Kidney glomerular epithelial cell (primary cell): ENCODE results near the gene ACSL6.

Source experiments
- DNase-seq: peaks from one replicate; lab custom pipeline; 2025; lab: John Stamatoyannopoulos, UW

ACSL6 gene

DNA sequence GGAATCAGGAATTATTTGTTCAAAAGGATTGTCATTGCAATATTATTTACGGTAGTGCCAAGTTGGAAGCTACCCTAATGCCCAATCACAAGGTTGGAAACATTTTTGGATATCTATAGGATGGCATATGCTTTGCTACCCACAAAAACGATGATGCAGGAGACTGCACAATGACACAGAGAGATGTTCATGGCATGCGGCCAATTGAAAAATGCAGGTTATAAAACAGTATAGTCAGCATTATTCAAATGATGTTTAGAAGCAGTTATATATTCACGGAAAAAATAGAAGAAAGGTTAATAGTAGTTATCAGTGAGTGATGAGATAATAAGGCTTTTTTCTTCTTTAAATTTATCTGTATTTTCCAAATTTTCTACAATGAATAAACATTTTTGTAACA is 5.9 kb upstream of the ACSL6 start:
- no peak for DNase-seq

- no peak for DNase-seq
Measured at GRCh38 chr5:132016721-132017250, 5.3 kb upstream of the ACSL6 start.

DNA sequence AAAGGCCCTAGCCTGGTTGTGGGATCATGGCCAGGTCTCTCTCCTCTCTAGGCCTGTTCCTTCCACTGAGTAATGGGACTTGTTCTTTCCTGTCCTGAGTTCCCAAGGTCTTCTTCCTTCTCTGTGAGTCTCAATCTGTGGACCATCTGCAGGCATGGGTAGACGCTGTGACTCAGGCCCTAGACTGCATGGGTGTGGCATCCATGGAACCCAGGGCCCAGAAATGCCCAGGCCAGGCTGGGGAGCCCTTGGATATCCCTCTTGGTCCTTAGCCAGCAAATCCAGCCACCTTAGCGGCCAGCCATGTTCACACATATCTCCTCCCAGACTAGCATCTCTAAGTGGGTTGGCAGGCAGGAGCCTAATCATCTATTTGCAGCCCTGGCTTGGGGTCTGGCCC is 2.3 kb upstream of the ACSL6 start:
- DNase-seq: no peak

- DNase-seq: no peak
Measured at GRCh38 chr5:132013006-132013689, 1.7 kb upstream of the ACSL6 start.

- DNase-seq: peak; percentile 45
Measured at GRCh38 chr5:132012371-132013005, 1.0 kb upstream of the ACSL6 start.

DNA sequence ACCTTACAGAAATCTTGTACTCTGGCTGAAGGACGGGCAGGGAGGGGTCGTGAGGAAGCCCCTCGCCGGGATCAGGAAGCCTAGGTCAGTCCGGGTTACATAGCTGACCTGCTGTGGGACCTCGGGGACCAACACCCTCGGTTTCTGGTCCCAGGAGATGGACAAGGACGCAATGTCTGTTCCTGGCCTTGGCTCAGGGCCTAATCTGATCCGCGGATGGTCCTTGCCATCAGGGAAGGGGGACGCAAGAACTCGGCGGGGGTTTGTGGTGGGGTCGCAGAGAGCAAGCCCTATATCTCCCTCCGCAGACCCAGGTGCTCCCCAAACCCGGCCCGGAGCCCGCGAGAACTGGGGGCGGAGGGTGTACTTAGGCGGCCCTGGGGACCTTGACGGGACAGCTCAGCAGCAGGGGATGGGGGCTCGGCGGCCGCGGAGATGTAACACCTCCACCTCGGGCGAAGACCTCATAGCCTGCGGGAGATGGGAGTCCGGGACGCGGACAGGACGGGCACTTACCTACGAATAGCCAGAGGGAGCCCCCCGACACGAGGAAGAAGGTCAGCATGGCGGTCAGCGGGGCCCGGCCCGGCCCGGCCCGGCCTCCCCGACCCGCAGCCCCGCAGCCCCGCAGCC is 353 bp downstream of the ACSL6 start:
- no peak for DNase-seq

- DNase-seq: no peak
Measured at GRCh38 chr5:132010645-132010988, 841 bp downstream of the ACSL6 start.

DNA sequence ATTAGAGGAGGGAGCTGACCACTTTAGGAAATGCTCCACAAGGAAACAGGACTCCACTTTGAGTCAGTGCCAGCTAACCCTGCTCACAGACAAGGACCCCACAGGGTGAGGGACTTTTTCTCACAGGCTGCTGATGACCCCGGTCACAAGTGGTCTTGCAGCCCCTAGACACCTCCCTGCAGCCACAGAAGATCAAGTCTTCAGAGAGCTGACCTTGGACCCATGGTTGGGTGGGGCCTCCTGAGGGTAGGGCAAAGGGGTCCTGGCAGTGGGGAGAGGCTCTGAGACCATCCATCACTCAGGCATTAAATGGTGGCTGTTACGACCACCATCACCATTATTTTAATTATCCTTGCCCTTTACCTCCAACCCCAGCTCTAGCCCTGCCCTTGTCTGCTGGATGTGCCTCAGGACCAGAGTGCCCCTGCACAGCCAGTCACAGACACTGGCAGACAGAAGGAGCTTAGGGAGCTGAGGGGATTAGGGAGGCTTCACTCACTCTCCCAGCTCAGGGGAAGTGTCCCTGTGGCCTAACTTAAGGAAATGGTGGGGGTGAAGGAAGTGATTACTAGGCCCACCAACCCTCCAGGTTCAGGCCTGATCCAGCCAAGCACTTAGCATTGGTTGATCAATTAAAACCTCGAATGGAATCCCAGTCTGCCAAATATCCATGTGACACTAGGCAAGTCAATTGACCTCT is 1.6 kb downstream of the ACSL6 start:
- no peak for DNase-seq

GRCh38 chr5:132008961-132009680 is 2.3 kb downstream of the ACSL6 start:
- no peak for DNase-seq

- no peak for DNase-seq
Measured at GRCh38 chr5:132008163-132008473, 3.3 kb downstream of the ACSL6 start.

GRCh38 chr5:132007399-132008162 is 3.9 kb downstream of the ACSL6 start:
- DNase-seq: peak; percentile 66

DNA sequence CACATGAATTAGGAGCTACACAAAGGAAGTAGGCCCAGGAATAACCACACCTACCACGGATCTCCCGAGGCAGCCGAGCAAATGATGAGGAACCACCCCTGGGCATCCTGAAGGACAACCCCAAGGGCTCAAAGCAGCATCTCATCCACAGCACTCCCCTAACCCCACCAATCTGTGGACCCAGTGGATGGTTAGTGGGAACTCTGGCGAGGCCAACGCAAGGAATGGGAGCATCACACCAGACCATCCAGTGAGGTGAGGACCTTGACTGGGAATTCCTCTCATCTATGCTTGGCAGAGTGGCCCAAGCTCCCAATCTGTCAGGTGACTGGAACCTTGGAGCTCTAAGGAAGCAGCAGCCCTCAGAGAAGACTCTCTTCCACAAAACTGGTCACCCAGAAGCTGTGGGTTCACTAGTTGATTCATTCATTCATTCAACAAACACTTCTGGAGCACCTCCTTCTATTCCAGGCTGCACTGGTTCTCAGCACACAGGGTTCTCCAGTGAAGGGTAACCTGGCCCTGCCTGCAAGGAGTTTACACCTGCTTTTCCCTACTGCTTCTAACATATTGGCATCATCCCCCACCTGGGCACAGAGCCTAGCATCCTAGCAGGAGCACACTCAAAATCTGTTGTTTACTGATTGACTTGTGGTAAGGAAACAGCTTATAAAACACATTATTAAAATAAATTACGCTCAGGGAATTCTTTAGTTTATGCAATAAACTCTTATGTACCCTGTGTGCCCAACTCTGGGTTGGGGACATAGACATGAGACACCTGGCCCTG is 4.9 kb downstream of the ACSL6 start:
- DNase-seq: no peak

DNA sequence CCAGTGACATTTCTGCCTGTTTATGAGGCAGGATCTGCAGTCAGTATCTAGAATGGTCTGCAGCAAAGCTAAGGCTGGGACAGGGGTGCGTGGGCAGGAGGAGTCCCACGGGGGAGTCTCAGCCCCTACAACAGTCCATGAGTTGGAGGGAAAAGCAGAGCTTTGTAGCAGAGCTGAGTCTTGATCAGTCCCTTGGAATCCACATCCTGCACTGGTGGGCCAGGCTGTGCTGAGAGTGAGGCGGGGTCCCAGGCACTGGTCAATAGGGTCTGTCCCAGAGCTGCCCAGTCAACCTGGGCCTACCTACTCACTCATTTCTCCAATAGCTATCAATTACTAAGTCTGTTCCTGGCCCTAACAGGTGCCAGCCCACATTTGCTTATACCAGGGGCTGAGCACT is 5.9 kb downstream of the ACSL6 start:
- no peak for DNase-seq

- DNase-seq: no peak
Measured at GRCh38 chr5:132003982-132004381, 7.5 kb downstream of the ACSL6 start.

GRCh38 chr5:132003170-132003744 is 8.2 kb downstream of the ACSL6 start:
- no peak for DNase-seq

- no peak for DNase-seq
Measured at GRCh38 chr5:132002757-132003156, 8.7 kb downstream of the ACSL6 start.

DNA sequence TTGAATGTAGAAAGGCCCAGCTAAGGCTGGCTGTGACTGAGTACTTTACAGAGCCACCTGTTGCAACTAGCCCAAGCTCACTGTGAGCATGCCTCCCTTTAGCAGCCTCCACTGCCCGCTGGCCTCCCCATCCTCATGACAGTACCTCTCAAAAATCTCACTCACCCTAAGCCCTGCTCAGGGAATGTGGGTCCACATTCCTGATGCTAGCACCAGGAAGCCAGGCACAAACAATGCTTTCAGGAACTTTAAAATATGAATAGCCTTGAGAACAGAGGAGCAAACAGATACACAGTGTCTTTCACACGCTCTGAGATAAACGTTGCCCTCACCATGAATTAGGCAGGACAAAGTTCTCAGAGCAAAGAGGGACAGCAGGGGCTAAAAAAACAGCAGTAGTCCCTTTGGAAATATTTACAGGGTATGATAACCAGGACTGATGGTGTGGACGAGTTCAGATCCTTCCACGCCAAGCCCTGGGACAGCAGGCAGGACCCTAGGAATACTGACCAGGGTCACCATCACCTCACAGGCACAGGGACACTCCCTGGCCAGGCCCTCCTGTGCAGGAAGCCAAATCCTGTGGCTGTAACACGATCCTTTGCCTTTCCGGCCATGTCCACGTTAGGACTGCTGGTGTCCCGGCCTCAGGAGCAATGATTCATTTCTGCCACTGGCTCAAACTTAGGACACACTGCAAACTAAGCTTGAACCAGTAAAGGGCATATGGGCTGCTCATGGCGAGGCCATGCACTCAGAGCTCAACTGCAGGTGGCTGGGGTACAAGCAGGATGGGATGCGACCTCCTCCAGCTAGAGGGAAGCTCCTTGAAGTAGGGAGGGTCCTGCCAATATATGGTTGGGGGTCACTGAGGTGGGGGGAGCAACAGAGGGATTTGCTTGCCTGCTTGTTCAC is 9.6 kb downstream of the ACSL6 start:
- no peak for DNase-seq

GRCh38 chr5:132000677-132001453 is 10.6 kb downstream of the ACSL6 start:
- no peak for DNase-seq

GRCh38 chr5:132000241-132000490 is 11.3 kb downstream of the ACSL6 start:
- DNase-seq: no peak
